ENCODE results near the gene NUBPL. TPM values are rescaled to one million over a fixed set of nuclear protein-coding genes. Genes with fewer than 3 reads are reported as not detected.

NUBPL gene
- total RNA-seq, 6 donors from 2014 or later: 3.2 to 15.2 (median 8.2) TPM

DNA sequence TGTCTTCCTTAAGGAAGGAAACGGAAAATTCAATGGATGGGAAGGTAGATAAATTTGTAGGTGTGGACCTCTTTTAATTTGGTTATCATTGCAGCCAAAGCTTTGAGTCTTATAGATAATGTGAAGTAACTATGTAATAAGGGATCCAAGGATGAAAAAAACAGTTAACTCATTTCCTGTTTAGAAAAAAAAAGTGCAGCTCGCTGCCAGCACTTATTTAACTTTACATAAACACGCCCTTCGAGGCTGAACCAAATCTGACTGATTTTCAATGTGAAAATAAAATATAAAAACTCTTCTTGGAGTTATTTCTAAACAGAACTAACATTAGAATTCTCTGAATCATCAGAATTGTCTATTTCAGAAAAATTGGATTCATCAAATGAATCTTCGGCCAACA is 7.0 kb downstream of the NUBPL start:
- H3K4me3 ChIP-seq: no peak overlapping the region
- no peaks in the 10 kb centered on the region for H3K9me3 ChIP-seq
- H3K27ac ChIP-seq: peak overlapping the region in 3 of 4 donors; percentile 35 to 57 (median 42)
- TF ChIP-seq EP300 (IDR thresholded peaks at IDR 0.05) (no peak), POLR2AphosphoS5 (IDR thresholded peaks at IDR 0.05) (no peak), POLR2A (IDR thresholded peaks at IDR 0.05) (no peak)
- TF ChIP-seq, protein P1, sequence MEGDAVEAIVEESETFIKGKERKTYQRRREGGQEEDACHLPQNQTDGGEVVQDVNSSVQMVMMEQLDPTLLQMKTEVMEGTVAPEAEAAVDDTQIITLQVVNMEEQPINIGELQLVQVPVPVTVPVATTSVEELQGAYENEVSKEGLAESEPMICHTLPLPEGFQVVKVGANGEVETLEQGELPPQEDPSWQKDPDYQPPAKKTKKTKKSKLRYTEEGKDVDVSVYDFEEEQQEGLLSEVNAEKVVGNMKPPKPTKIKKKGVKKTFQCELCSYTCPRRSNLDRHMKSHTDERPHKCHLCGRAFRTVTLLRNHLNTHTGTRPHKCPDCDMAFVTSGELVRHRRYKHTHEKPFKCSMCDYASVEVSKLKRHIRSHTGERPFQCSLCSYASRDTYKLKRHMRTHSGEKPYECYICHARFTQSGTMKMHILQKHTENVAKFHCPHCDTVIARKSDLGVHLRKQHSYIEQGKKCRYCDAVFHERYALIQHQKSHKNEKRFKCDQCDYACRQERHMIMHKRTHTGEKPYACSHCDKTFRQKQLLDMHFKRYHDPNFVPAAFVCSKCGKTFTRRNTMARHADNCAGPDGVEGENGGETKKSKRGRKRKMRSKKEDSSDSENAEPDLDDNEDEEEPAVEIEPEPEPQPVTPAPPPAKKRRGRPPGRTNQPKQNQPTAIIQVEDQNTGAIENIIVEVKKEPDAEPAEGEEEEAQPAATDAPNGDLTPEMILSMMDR (IDR thresholded peaks at IDR 0.05): no peak
- WGBS, 2 donors: 55 to 63% methylated on average over 5 of the region's 5 CpGs
- no peaks in the 10 kb centered on the region for H3K27me3 ChIP-seq
- H3K4me1 ChIP-seq: peaks cover 0 to 17% (median 15%) of the 10 kb centered on the region in 4 donors
- DNase-seq: no peak
- no peak for ATAC-seq (ENCODE audit: low FRiP score in 2 of 2)
- H3K36me3 ChIP-seq: peaks cover 0 to 4% (median 2%) of the 10 kb centered on the region in 4 donors

- Histone ChIP-seq H3K9me3 (no peaks in the 10 kb centered on the region), H3K36me3 (peaks cover 0 to 4% (median 2%) of the 10 kb centered on the region in 4 donors), H3K27ac (peak overlapping the region in 1 of 4 donors; percentile 57), H3K4me1 (peaks cover 0 to 17% (median 15%) of the 10 kb centered on the region in 4 donors), H3K4me3 (no peak overlapping the region), H3K27me3 (no peaks in the 10 kb centered on the region)
- peak in 1 of 2 donors; percentile 64 for ATAC-seq (ENCODE audit: low FRiP score in 2 of 2)
- WGBS, 2 donors: 42 to 66% methylated on average over 1 of the region's 1 CpG
- TF ChIP-seq POLR2A (IDR thresholded peaks at IDR 0.05) (no peak), EP300 (IDR thresholded peaks at IDR 0.05) (no peak), POLR2AphosphoS5 (IDR thresholded peaks at IDR 0.05) (no peak)
- TF ChIP-seq, protein P1 (IDR thresholded peaks at IDR 0.05): no peak
- DNase-seq: peak in 1 of 2 donors; percentile 22
Observed at GRCh38 chr14:31568671-31569070, 7.5 kb downstream of the NUBPL start.

GRCh38 chr14:31572955-31573354 is 11.8 kb downstream of the NUBPL start:
- no peak for ATAC-seq (ENCODE audit: low FRiP score in 2 of 2)
- Histone ChIP-seq H3K36me3 (no peaks in the 10 kb centered on the region), H3K4me3 (no peak overlapping the region), H3K27me3 (no peaks in the 10 kb centered on the region), H3K9me3 (no peaks in the 10 kb centered on the region), H3K27ac (no peak overlapping the region), H3K4me1 (peaks cover 0 to 13% (median 10%) of the 10 kb centered on the region in 4 donors)
- no peak for DNase-seq
- TF ChIP-seq EP300 (IDR thresholded peaks at IDR 0.05) (no peak), POLR2AphosphoS5 (IDR thresholded peaks at IDR 0.05) (no peak), POLR2A (IDR thresholded peaks at IDR 0.05) (no peak)
- TF ChIP-seq, protein P1 (IDR thresholded peaks at IDR 0.05): no peak
- 92 to 100% methylated on average over 2 of the region's 2 CpGs for WGBS, 2 donors

GRCh38 chr14:31576949-31577348 is 15.7 kb downstream of the NUBPL start:
- TF ChIP-seq EP300 (IDR thresholded peaks at IDR 0.05) (no peak), POLR2A (IDR thresholded peaks at IDR 0.05) (no peak), POLR2AphosphoS5 (IDR thresholded peaks at IDR 0.05) (no peak)
- TF ChIP-seq, protein P1 (IDR thresholded peaks at IDR 0.05): no peak
- WGBS, 2 donors: 92 to 95% methylated on average over 1 of the region's 1 CpG
- ATAC-seq (ENCODE audit: low FRiP score in 2 of 2) (no peak), DNase-seq (no peak)
- no peak overlapping the region for H3K4me3 ChIP-seq
- H3K36me3 ChIP-seq: no peaks in the 10 kb centered on the region
- H3K4me1 ChIP-seq: no peaks in the 10 kb centered on the region
- no peaks in the 10 kb centered on the region for H3K9me3 ChIP-seq
- H3K27me3 ChIP-seq: no peaks in the 10 kb centered on the region
- H3K27ac ChIP-seq: no peak overlapping the region

- Histone ChIP-seq H3K27ac (no peak overlapping the region), H3K4me1 (peaks cover 3 to 5% (median 4%) of the 10 kb centered on the region in 4 donors), H3K9me3 (no peaks in the 10 kb centered on the region), H3K4me3 (no peak overlapping the region), H3K27me3 (no peaks in the 10 kb centered on the region), H3K36me3 (no peaks in the 10 kb centered on the region)
- 46 to 54% methylated on average over 3 of the region's 3 CpGs for WGBS, 2 donors
- no peak for ATAC-seq (ENCODE audit: low FRiP score in 2 of 2)
- no peak for TF ChIP-seq POLR2AphosphoS5 (IDR thresholded peaks at IDR 0.05)
- no peak for TF ChIP-seq EP300 (IDR thresholded peaks at IDR 0.05)
- TF ChIP-seq, protein P1 (IDR thresholded peaks at IDR 0.05): no peak
- no peak for TF ChIP-seq POLR2A (IDR thresholded peaks at IDR 0.05)
- DNase-seq: no peak
Observed at GRCh38 chr14:31578266-31578665, 17.1 kb downstream of the NUBPL start.
